Osteoblast (primary cell): ENCODE measurements around the gene POLG2. TPM values are rescaled to one million over a fixed set of nuclear protein-coding genes. Genes with fewer than 3 reads are reported as not detected.
"Not testable (repeated sequence)": the region's sequence is repeated elsewhere in the genome, so short reads cannot be mapped to it uniquely, and the experiment has no call there.

ENCODE experiments used
- DNase-seq: peaks from one replicate; pipeline ENCODE4 v3.0.0; 2011; ENCODE audit warnings: low spot score, mixed read lengths; ENCODE audit not compliant: insufficient read length; ENCODE audit errors: missing footprints
- H2AFZ ChIP-seq: 2 replicates; pipeline ENCODE4 v1.6.0; 2011; ENCODE audit warnings: mild to moderate bottlenecking, low read length
- H3K27ac ChIP-seq: 2 replicates; pipeline ENCODE4 v1.5.1; 2011; ENCODE audit warnings: mild to moderate bottlenecking, low read depth, low read length, moderate library complexity
- H3K27me3 ChIP-seq: 2 replicates; pipeline ENCODE4 v1.6.0; 2012; ENCODE audit warnings: mild to moderate bottlenecking, control low read depth, inconsistent platforms, low read length, moderate library complexity; ENCODE audit not compliant: insufficient read depth
- H3K36me3 ChIP-seq: 2 replicates; pipeline ENCODE4 v1.5.1; 2011; ENCODE audit warnings: mild to moderate bottlenecking, low read length, control low read depth, moderate library complexity; ENCODE audit not compliant: insufficient read depth
- H3K4me1 ChIP-seq: 2 replicates; pipeline ENCODE4 v1.5.1; 2011; ENCODE audit warnings: mild to moderate bottlenecking, low read length, control low read depth, moderate library complexity; ENCODE audit not compliant: insufficient read depth
- H3K4me2 ChIP-seq: 2 replicates; pipeline ENCODE4 v1.6.0; 2011; ENCODE audit warnings: mild to moderate bottlenecking, low read length; ENCODE audit not compliant: insufficient read depth
- H3K4me3 ChIP-seq: fragments of 200-600 bp; sonication (generic); 3 replicates; pipeline ENCODE4 v1.5.1; 2012; ENCODE audit warnings: mild to moderate bottlenecking, low read length, inconsistent platforms; ENCODE audit not compliant: insufficient read depth
- H3K79me2 ChIP-seq: 2 replicates; pipeline ENCODE4 v1.6.0; 2012; ENCODE audit warnings: mild to moderate bottlenecking, low read length, control low read depth, inconsistent platforms; ENCODE audit not compliant: insufficient read depth
- H3K9me3 ChIP-seq: 2 replicates; pipeline ENCODE4 v1.5.1; 2011; ENCODE audit warnings: low read depth, low read length, control low read depth
- H4K20me1 ChIP-seq: 2 replicates; pipeline ENCODE4 v1.6.0; 2012; ENCODE audit warnings: mild to moderate bottlenecking, low read length, control low read depth; ENCODE audit not compliant: insufficient read depth
- total RNA-seq: library from RNA; depleted of rRNA; stranded (reverse); fragments of >200 nt; gene quantifications from 2 replicates; pipeline ENCODE4 v1.2.3, GENCODE V29; 2012
- TF ChIP-seq, protein P1 (sequence below): IDR thresholded peaks from 2 replicates; pipeline ENCODE4 v1.5.1; 2011; ENCODE audit warnings: mild to moderate bottlenecking, low read depth, low read length, moderate library complexity; ENCODE audit errors: extremely low read depth

POLG2 gene
- total RNA-seq, 1 donor: 7.2 TPM

DNA sequence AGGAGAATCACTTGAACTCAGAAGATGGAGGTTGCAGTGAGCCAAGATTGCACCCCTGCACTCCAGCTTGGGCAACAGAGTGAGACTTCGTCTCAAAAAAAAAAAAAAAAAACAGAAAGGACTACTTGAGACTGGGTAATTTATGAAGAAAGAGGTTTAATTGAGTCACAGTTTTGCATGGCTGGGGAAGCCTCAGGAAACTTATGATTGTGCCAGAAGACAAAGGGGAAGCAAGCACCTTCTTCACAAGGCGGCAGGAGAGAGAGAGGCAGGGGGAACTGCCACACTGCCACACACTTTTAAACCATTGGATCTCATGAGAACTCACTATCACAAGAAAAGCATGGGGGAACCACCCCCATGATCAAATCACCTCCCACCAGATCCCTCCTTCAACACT lies 56.9 kb downstream of the POLG2 start:
- Histone ChIP-seq H4K20me1 (no peaks in the 10 kb centered on the region), H3K36me3 (no peaks in the 10 kb centered on the region), H3K9me3 (peaks cover 5% of the 10 kb centered on the region), H2AFZ (no peak overlapping the region), H3K4me2 (no peak overlapping the region), H3K79me2 (no peaks in the 10 kb centered on the region), H3K4me3 (no peak overlapping the region), H3K4me1 (peaks cover 11% of the 10 kb centered on the region), H3K27me3 (no peaks in the 10 kb centered on the region), H3K27ac (no peak overlapping the region)
- DNase-seq: no peak
- TF ChIP-seq, protein P1, sequence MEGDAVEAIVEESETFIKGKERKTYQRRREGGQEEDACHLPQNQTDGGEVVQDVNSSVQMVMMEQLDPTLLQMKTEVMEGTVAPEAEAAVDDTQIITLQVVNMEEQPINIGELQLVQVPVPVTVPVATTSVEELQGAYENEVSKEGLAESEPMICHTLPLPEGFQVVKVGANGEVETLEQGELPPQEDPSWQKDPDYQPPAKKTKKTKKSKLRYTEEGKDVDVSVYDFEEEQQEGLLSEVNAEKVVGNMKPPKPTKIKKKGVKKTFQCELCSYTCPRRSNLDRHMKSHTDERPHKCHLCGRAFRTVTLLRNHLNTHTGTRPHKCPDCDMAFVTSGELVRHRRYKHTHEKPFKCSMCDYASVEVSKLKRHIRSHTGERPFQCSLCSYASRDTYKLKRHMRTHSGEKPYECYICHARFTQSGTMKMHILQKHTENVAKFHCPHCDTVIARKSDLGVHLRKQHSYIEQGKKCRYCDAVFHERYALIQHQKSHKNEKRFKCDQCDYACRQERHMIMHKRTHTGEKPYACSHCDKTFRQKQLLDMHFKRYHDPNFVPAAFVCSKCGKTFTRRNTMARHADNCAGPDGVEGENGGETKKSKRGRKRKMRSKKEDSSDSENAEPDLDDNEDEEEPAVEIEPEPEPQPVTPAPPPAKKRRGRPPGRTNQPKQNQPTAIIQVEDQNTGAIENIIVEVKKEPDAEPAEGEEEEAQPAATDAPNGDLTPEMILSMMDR: no peak

DNA sequence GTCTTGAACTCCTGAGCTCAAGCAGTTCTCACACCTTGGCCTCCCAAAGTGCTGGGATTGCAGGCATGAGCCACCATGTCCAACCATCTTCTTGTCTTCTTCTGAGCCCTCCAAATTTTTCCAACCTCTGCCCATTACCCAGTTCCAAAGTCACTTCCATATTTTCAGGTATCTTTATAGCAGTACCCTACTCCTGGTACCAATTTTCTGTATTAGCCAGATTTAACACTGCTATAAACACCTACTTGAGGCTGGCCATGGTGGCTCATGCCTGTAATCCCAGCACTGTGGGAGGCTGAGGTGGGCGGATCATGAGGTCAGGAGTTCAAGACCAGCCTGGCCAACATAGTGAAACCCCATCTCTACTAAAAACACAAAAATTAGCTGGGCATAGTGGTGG lies 57.3 kb downstream of the POLG2 start:
- H3K4me1 ChIP-seq: peaks cover 11% of the 10 kb centered on the region
- not testable (repeated sequence) for H3K79me2 ChIP-seq, H3K36me3 ChIP-seq, H4K20me1 ChIP-seq, H2AFZ ChIP-seq, H3K4me3 ChIP-seq, H3K27ac ChIP-seq, DNase-seq, H3K27me3 ChIP-seq, H3K4me2 ChIP-seq, H3K9me3 ChIP-seq

DNA sequence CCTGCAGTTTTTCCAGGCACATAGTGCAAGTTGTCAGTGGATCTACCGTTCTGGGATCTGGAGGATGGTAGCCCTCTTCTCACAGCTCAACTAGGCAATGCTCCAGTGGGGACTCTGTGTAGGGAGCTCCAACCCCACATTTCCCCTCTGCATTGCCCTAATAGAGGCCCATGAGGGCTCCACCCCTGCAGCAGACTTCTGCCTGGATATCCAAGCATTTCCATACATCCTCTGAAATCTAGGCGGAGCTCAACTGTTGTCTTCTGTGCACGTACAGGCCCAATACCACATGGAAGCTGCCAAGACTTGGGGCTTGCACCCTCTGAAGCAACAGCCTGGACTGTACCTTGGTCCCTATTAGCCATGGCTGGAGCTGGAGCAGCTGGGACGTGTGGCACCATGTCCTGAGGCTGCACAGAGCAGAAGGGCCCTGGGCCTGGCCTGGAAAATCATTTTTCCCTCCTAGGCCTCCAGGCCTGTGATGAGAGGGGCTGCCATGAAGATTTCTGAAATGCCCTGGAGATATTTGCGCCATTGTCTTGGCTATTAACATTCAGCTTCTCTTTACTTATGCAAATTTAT lies 58.8 kb downstream of the POLG2 start:
- Histone ChIP-seq H3K4me1 (peaks cover 11% of the 10 kb centered on the region), H4K20me1 (no peaks in the 10 kb centered on the region), H3K27me3 (no peaks in the 10 kb centered on the region), H3K9me3 (peaks cover 5% of the 10 kb centered on the region), H3K79me2 (no peaks in the 10 kb centered on the region), H3K4me2 (no peak overlapping the region), H3K4me3 (no peak overlapping the region), H3K36me3 (no peaks in the 10 kb centered on the region), H2AFZ (no peak overlapping the region), H3K27ac (no peak overlapping the region)
- DNase-seq: no peak
- TF ChIP-seq, protein P1: no peak

DNA sequence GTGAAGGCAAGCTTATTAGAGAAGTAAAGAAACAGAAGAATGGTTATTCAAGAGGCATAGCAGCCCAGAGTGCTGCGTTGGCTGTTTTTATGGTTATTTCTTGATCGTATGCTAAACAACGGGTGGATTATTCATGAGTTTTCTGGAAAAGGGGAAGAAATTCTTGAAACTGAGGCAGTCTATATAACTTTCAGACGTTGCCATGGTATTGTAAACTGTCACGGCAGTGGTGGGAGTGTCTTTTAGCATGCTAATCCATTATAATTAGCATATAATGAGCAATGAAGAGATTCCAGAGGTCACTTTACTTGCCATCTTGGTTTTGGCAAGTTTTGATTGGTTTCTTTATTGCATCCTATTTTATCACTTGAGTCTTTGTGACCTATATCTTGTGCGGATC lies 65.3 kb downstream of the POLG2 start:
- H3K27me3 ChIP-seq: no peaks in the 10 kb centered on the region
- H3K4me3 ChIP-seq: no peak overlapping the region
- H3K4me1 ChIP-seq: no peaks in the 10 kb centered on the region
- no peak overlapping the region for H3K27ac ChIP-seq
- H4K20me1 ChIP-seq: no peaks in the 10 kb centered on the region
- H3K36me3 ChIP-seq: no peaks in the 10 kb centered on the region
- H3K9me3 ChIP-seq: no peaks in the 10 kb centered on the region
- DNase-seq: no peak
- no peaks in the 10 kb centered on the region for H3K79me2 ChIP-seq
- H3K4me2 ChIP-seq: no peak overlapping the region
- no peak overlapping the region for H2AFZ ChIP-seq
- TF ChIP-seq, protein P1: no peak

DNA sequence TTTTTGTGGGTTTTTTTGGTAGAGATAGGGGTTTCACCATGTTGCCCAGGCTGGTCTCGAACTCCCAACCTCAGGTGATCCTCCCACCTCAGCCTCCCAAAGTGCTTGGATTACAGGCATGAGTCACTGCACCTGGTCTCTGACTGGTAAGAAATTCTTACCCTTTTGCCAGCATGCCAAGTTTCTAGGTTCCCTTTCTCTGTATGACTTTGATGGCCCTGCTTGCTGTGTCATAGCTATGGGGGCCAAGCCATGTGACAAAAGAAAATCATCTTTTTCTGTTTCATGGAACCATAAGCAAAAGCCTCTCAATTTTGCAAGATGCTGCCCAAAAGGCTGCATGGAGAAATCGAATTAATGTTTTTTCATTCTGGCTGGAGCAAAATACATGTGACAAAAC lies 66.8 kb downstream of the POLG2 start:
- not testable (repeated sequence) for H3K79me2 ChIP-seq, H3K36me3 ChIP-seq, H3K4me3 ChIP-seq, H3K4me2 ChIP-seq, H3K27me3 ChIP-seq, DNase-seq, H3K9me3 ChIP-seq, H3K4me1 ChIP-seq, H2AFZ ChIP-seq, H3K27ac ChIP-seq, H4K20me1 ChIP-seq
